Activated T-cell treated with anti-CD3 and anti-CD28 coated beads, Interleukin-2, amount 50 U/mL, for 48 hours (primary cell): ENCODE results near the gene GRIK2.

ENCODE experiments used
- DNase-seq, 2 experiments: peaks; one replicate each; pipeline ENCODE4 v3.0.0-alpha.2; 2020

Gene GRIK2

GRCh38 chr6:101650402-101651100 is 257.0 kb downstream of the GRIK2 start:
- no peak for DNase-seq

GRCh38 chr6:101652079-101652478 is 258.6 kb downstream of the GRIK2 start:
- no peak for DNase-seq

- DNase-seq: no peak
Measured at GRCh38 chr6:101655109-101655508, 261.6 kb downstream of the GRIK2 start.

- DNase-seq: no peak
Measured at GRCh38 chr6:101662111-101662897, 268.8 kb downstream of the GRIK2 start.

GRCh38 chr6:101663100-101663499 is 269.6 kb downstream of the GRIK2 start:
- no peak for DNase-seq

GRCh38 chr6:101666256-101666655 is 272.7 kb downstream of the GRIK2 start:
- DNase-seq: no peak

GRCh38 chr6:101668496-101669030 is 275.1 kb downstream of the GRIK2 start:
- no peak for DNase-seq

- DNase-seq: no peak
Measured at GRCh38 chr6:101676187-101676586, 282.7 kb downstream of the GRIK2 start.

GRCh38 chr6:101682937-101683336 is 289.4 kb downstream of the GRIK2 start:
- DNase-seq: no peak

GRCh38 chr6:101683884-101684283 is 290.4 kb downstream of the GRIK2 start:
- no peak for DNase-seq

GRCh38 chr6:101686653-101687052 is 293.1 kb downstream of the GRIK2 start:
- no peak for DNase-seq

GRCh38 chr6:101689156-101689555 is 295.6 kb downstream of the GRIK2 start:
- no peak for DNase-seq

GRCh38 chr6:101689695-101690094 is 296.2 kb downstream of the GRIK2 start:
- no peak for DNase-seq

- no peak for DNase-seq
Measured at GRCh38 chr6:101700655-101701054, 307.1 kb downstream of the GRIK2 start.

GRCh38 chr6:101703311-101703710 is 309.8 kb downstream of the GRIK2 start:
- no peak for DNase-seq

- no peak for DNase-seq
Measured at GRCh38 chr6:101705866-101706265, 312.4 kb downstream of the GRIK2 start.

- no peak for DNase-seq
Measured at GRCh38 chr6:101706576-101706975, 313.1 kb downstream of the GRIK2 start.

- no peak for DNase-seq
Measured at GRCh38 chr6:101711518-101711917, 318.0 kb downstream of the GRIK2 start.

GRCh38 chr6:101716387-101716786 is 322.9 kb downstream of the GRIK2 start:
- no peak for DNase-seq

- no peak for DNase-seq
Measured at GRCh38 chr6:101716810-101717209, 323.3 kb downstream of the GRIK2 start.

- no peak for DNase-seq
Measured at GRCh38 chr6:101719521-101719920, 326.0 kb downstream of the GRIK2 start.

GRCh38 chr6:101722471-101722870 is 329.0 kb downstream of the GRIK2 start:
- DNase-seq: no peak

- no peak for DNase-seq
Measured at GRCh38 chr6:101722991-101723579, 329.6 kb downstream of the GRIK2 start.

- DNase-seq: no peak
Measured at GRCh38 chr6:101728388-101728787, 334.9 kb downstream of the GRIK2 start.
